ENCODE measurements around the gene EPAS1. TPM values are rescaled to one million over a fixed set of nuclear protein-coding genes. Genes with fewer than 3 reads are reported as not detected.

The EPAS1 gene
- total RNA-seq, 1 donor from 2014 or later = 205 TPM

DNA sequence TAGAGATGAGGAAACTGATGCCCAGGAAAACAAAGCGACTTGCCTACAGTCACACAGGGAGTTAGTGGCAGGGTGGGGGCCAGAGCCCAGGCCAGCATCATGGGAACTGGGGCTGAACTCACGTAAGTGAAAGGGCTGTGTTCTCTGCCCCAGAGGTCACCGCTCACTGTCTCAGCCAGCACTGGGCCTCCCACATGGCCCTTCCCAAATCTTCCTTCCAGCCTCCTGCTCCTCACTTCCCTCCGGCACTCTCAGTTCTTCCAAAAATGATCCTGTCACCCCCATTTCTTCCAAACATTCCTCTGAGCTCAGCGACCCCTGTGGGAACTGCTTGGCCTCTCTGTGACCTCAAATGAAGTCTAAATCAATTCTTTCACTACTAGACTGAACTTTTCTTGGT, 91.7 kb downstream of the EPAS1 start:
- TF ChIP-seq, protein P1, sequence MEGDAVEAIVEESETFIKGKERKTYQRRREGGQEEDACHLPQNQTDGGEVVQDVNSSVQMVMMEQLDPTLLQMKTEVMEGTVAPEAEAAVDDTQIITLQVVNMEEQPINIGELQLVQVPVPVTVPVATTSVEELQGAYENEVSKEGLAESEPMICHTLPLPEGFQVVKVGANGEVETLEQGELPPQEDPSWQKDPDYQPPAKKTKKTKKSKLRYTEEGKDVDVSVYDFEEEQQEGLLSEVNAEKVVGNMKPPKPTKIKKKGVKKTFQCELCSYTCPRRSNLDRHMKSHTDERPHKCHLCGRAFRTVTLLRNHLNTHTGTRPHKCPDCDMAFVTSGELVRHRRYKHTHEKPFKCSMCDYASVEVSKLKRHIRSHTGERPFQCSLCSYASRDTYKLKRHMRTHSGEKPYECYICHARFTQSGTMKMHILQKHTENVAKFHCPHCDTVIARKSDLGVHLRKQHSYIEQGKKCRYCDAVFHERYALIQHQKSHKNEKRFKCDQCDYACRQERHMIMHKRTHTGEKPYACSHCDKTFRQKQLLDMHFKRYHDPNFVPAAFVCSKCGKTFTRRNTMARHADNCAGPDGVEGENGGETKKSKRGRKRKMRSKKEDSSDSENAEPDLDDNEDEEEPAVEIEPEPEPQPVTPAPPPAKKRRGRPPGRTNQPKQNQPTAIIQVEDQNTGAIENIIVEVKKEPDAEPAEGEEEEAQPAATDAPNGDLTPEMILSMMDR (IDR thresholded peaks at IDR 0.05; ENCODE audit: borderline replicate concordance) = no peak
- H3K4me3 ChIP-seq = no peak overlapping the region
- peak; percentile 51 for DNase-seq
- peaks cover 37% of the 10 kb centered on the region for H3K36me3 ChIP-seq
- peaks cover 25% of the 10 kb centered on the region for H3K4me1 ChIP-seq
- peak overlapping the region; percentile 71 for H3K27ac ChIP-seq (replicated peaks)
- H3K9me3 ChIP-seq (replicated peaks) = no peaks in the 10 kb centered on the region
- intact Hi-C loops (cut with micrococcal nuclease) = no loop called here
- H3K27me3 ChIP-seq (ENCODE audit: low read depth) = no peaks in the 10 kb centered on the region

DNA sequence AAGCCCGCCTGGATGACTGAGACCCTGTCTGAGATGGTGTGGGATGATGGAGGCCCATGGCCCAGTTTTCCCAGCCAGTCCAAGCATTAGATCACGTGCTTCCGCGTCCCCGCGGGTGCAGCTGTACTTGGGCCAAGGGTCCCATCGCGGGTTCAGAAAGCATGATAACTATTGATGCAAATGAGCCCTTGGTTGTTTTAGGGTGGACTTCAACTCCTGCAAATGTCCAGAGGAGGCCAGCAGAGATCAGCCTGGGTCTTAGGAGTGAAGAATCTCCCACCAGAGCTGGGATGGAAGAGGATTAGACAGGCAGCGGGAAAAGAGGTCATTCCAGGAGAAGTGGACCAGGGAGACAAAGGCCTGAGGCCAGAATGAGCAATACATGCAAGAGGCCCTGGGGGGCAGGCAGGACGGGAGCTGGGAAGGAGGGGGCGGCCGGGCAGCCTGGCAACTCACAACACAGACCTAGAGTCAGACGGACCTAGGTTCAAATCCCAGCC, 92.3 kb downstream of the EPAS1 start:
- Histone ChIP-seq H3K27me3 (ENCODE audit: low read depth) (no peaks in the 10 kb centered on the region), H3K4me3 (no peak overlapping the region), H3K9me3 (replicated peaks) (no peaks in the 10 kb centered on the region), H3K36me3 (peaks cover 31% of the 10 kb centered on the region), H3K27ac (replicated peaks) (peak overlapping the region; percentile 71), H3K4me1 (peaks cover 23% of the 10 kb centered on the region)
- TF ChIP-seq, protein P1 (IDR thresholded peaks at IDR 0.05; ENCODE audit: borderline replicate concordance) = no peak
- DNase-seq = peak; percentile 39
- intact Hi-C loops (cut with micrococcal nuclease) = no loop called here

DNA sequence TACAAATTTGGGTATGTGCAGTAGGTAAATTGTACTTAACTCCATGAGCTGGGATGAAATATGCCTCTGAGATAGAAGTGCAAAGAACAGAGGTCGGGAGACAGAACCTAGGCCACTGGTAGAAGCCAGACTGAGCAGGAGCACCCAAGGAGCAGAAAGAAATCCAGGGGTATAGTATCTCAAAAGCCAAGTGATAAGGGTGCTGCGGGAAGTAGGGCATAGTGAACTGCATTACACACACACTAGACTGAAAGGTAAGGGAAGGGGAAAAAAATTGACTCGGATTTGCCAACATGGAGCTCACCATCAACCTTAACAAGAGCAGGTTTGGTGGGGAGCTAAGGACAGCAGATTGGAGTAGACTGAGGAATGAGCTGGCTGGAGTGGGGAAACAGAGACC, 92.8 kb downstream of the EPAS1 start:
- no peak for DNase-seq
- no peaks in the 10 kb centered on the region for H3K27me3 ChIP-seq (ENCODE audit: low read depth)
- no peaks in the 10 kb centered on the region for H3K9me3 ChIP-seq (replicated peaks)
- H3K4me1 ChIP-seq = peaks cover 18% of the 10 kb centered on the region
- H3K36me3 ChIP-seq = peaks cover 26% of the 10 kb centered on the region
- TF ChIP-seq, protein P1 (IDR thresholded peaks at IDR 0.05; ENCODE audit: borderline replicate concordance) = no peak
- intact Hi-C loops (cut with micrococcal nuclease) = no loop called here
- H3K27ac ChIP-seq (replicated peaks) = peak overlapping the region; percentile 71
- H3K4me3 ChIP-seq = no peak overlapping the region

DNA sequence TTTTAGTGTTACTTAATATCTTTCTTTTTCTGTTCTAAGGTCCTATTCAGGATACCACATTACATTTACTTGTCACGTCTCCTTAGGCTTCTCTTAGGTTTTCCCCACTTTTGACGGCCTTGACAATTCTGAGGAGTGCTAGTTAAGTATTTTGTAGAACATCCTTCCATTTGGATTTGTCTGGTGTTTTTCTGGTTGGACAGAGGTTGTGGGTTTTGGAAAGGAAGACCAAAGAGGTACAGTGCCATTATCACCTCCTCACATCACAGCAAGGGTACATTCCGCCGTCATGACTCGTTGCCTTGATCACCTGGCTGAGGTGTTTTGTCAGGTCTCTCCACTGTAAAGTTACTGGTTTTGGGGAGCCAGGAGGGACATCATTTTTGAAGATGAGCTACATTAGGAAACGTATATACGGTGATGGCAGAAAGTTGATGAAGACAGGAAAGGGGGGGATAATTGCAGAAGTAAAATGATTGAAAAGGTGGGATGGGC, 93.7 kb downstream of the EPAS1 start:
- intact Hi-C loops (cut with micrococcal nuclease) = no loop called here
- TF ChIP-seq, protein P1 (IDR thresholded peaks at IDR 0.05; ENCODE audit: borderline replicate concordance) = no peak
- Histone ChIP-seq H3K27ac (replicated peaks) (no peak overlapping the region), H3K4me3 (no peak overlapping the region), H3K9me3 (replicated peaks) (no peaks in the 10 kb centered on the region), H3K27me3 (ENCODE audit: low read depth) (no peaks in the 10 kb centered on the region), H3K4me1 (peaks cover 9% of the 10 kb centered on the region), H3K36me3 (peaks cover 17% of the 10 kb centered on the region)
- no peak for DNase-seq

DNA sequence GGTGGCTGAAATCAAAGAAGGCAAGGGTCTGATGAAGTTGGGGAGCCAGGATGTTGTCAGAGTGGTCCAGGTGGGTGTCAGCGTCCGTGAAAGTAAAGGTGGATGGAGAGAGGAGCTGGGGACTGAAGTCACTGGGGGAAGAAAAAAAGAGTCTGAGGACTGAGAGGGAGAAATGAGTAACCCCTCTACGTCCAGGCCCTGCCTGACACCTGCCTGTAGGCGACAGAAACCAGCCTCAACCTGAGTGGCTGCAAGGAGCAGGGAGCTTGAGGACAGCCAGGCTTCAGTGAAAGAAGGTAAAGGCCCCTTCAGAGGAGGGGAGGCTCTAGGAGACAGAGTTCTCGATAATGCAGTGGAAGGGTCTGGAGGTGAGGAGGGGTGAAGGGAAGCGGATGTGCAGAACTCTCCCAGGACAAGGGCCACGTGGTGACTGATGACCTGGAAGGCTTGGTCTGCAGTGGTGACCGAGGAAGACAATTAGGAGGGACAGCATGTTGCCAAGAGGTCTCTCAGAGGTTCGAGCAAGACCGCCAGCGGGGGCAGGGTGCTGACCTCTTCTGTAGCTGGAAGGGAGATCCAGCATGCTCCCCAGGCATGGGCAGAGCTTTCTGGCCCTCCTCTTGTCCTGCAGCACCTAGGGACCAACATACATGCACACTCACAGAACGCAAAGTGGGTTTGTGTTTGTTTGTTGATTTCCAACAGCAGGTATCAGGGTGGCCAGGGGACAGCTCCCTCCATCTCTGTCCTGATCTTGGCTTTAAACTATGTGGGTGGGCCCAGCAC, 95.5 kb downstream of the EPAS1 start:
- H3K27ac ChIP-seq (replicated peaks) = no peak overlapping the region
- TF ChIP-seq, protein P1 (IDR thresholded peaks at IDR 0.05; ENCODE audit: borderline replicate concordance) = no peak
- H3K9me3 ChIP-seq (replicated peaks) = no peaks in the 10 kb centered on the region
- no peaks in the 10 kb centered on the region for H3K36me3 ChIP-seq
- DNase-seq = no peak
- H3K4me1 ChIP-seq = no peaks in the 10 kb centered on the region
- intact Hi-C loops (cut with micrococcal nuclease) = no loop called here
- H3K27me3 ChIP-seq (ENCODE audit: low read depth) = no peaks in the 10 kb centered on the region
- H3K4me3 ChIP-seq = no peak overlapping the region

All from left ventricle myocardium inferior (tissue), 1 donor.